IMR-90 (cell line): ENCODE results near the gene DNAH9.

ENCODE experiments used
- MAZ ChIP-seq: IDR thresholded peaks from 2 replicates; pipeline ENCODE4 v1.6.1; 2012; ENCODE audit warnings: low read depth, mild to moderate bottlenecking, low read length, improper control_type of control experiment, moderate library complexity, borderline replicate concordance
- TF ChIP-seq, protein P1 (sequence below): conservative IDR thresholded peaks from 2 replicates; pipeline ENCODE4 v1.5.1; 2012; ENCODE audit warnings: mild to moderate bottlenecking, low read depth, low read length, improper control_type of control experiment

DNA sequence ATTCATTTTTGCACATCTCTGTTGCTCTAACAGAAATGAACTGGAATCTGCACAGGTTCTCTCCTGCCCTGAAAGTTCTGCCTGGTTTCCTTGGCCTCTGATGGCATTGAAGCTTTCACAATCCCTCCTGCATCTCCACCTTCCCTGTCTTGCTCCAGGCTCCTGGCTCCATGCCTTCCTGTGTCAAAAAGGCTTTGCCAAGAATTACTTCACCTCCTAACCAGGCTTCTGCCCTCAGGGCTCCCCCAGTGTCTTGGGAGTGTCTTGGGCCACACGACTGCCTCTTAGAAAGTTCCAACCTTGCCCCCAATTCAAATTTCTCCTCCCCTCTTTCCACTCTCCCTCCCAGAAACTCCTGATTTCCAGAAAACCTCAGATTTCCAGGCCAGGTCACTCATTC, 37.0 kb upstream of the DNAH9 start:
- TF ChIP-seq, protein P1, sequence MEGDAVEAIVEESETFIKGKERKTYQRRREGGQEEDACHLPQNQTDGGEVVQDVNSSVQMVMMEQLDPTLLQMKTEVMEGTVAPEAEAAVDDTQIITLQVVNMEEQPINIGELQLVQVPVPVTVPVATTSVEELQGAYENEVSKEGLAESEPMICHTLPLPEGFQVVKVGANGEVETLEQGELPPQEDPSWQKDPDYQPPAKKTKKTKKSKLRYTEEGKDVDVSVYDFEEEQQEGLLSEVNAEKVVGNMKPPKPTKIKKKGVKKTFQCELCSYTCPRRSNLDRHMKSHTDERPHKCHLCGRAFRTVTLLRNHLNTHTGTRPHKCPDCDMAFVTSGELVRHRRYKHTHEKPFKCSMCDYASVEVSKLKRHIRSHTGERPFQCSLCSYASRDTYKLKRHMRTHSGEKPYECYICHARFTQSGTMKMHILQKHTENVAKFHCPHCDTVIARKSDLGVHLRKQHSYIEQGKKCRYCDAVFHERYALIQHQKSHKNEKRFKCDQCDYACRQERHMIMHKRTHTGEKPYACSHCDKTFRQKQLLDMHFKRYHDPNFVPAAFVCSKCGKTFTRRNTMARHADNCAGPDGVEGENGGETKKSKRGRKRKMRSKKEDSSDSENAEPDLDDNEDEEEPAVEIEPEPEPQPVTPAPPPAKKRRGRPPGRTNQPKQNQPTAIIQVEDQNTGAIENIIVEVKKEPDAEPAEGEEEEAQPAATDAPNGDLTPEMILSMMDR: no peak
- no peak for TF ChIP-seq MAZ
